ENCODE measurements around the gene RBM6.

GRCh38 chr3:50117120-50117519 is 177.2 kb downstream of the RBM6 start:
- TF ChIP-seq CTCF (conservative IDR thresholded peaks at IDR 0.05; ENCODE audit: low read depth in 2 of 2) (no peak), STAT1 (IDR thresholded peaks at IDR 0.05; ENCODE audit: unreplicated experiment) (no peak), EZH2 (IDR thresholded peaks at IDR 0.05; ENCODE audit: low read depth, unreplicated experiment) (no peak), POLR2AphosphoS5 (IDR thresholded peaks at IDR 0.05; ENCODE audit: low read depth) (no peak), CREB1 (CRISPR knock-in tag; IDR thresholded peaks at IDR 0.05; ENCODE audit: low read depth) (no peak), REST (IDR thresholded peaks at IDR 0.05; ENCODE audit: unreplicated experiment) (no peak), JUNB (IDR thresholded peaks at IDR 0.05; ENCODE audit: unreplicated experiment) (no peak)

Measured in GM23338 (cell line).